KMS-11 (cell line): Measurements from ENCODE around the gene ZNF423.

Experiments used
- H2AFZ ChIP-seq: fragments of 200-600 bp; sonication (generic); 2 replicates; pipeline ENCODE4 v1.6.1; 2016; ENCODE audit warnings: antibody characterized with exemption, mixed run types, low read depth
- H3K27ac ChIP-seq: fragments of 200-600 bp; sonication (generic); 2 replicates; pipeline ENCODE4 v1.6.1; 2016; ENCODE audit warnings: mild to moderate bottlenecking, mixed run types
- H3K27me3 ChIP-seq: fragments of 200-600 bp; sonication (generic); 2 replicates; pipeline ENCODE4 v1.6.1; 2017; ENCODE audit warnings: mild to moderate bottlenecking, low read depth, mixed run types, moderate library complexity; ENCODE audit not compliant: insufficient read depth
- H3K36me3 ChIP-seq: fragments of 200-600 bp; sonication (generic); 2 replicates; pipeline ENCODE4 v1.6.1; 2017; ENCODE audit warnings: mild to moderate bottlenecking, mixed run types; ENCODE audit not compliant: insufficient read depth
- H3K4me1 ChIP-seq: fragments of 200-600 bp; sonication (generic); 2 replicates; pipeline ENCODE4 v1.6.1; 2016; ENCODE audit warnings: mild to moderate bottlenecking, low read depth, mixed run types; ENCODE audit not compliant: poor library complexity, severe bottlenecking
- H3K4me2 ChIP-seq: fragments of 200-600 bp; sonication (generic); 2 replicates; pipeline ENCODE4 v1.7.0; 2016; ENCODE audit warnings: mild to moderate bottlenecking, mixed run types
- H3K4me3 ChIP-seq: fragments of 200-600 bp; sonication (generic); IDR thresholded peaks from 2 replicates; pipeline ENCODE4 v1.6.1; 2017; ENCODE audit warnings: low read depth, low read length, mixed read lengths; ENCODE audit not compliant: insufficient read depth
- H3K79me2 ChIP-seq: fragments of 200-600 bp; sonication (generic); 2 replicates; pipeline ENCODE4 v1.6.1; 2016; ENCODE audit warnings: low read depth, mixed run types; ENCODE audit not compliant: insufficient read depth
- H3K9ac ChIP-seq: fragments of 200-600 bp; sonication (generic); 2 replicates; pipeline ENCODE4 v1.6.1; 2016; ENCODE audit warnings: mild to moderate bottlenecking, mixed run types
- H4K20me1 ChIP-seq: fragments of 200-600 bp; sonication (generic); 2 replicates; pipeline ENCODE4 v1.6.1; 2016; ENCODE audit warnings: mild to moderate bottlenecking, mixed run types; ENCODE audit not compliant: insufficient read depth
- CTCF ChIP-seq: fragments of 200-600 bp; sonication (generic); conservative IDR thresholded peaks from 2 replicates; pipeline ENCODE4 v1.6.1; 2017; ENCODE audit warnings: low read depth, mild to moderate bottlenecking, antibody characterized with exemption, low read length, moderate library complexity, mixed read lengths

The ZNF423 gene

GRCh38 chr16:49639739-49640431 is 216.0 kb downstream of the ZNF423 start:
- Histone ChIP-seq H3K36me3 (no peaks in the 10 kb centered on the region), H4K20me1 (no peaks in the 10 kb centered on the region), H3K27ac (no peak overlapping the region), H3K4me2 (no peak overlapping the region), H3K9ac (no peak overlapping the region), H3K79me2 (no peaks in the 10 kb centered on the region), H3K4me3 (no peak overlapping the region), H3K27me3 (no peaks in the 10 kb centered on the region), H3K4me1 (no peaks in the 10 kb centered on the region), H2AFZ (no peak overlapping the region)
- TF ChIP-seq CTCF, result no peak

- Histone ChIP-seq H3K27ac (no peak overlapping the region), H3K4me3 (no peak overlapping the region), H3K4me1 (no peaks in the 10 kb centered on the region), H3K36me3 (no peaks in the 10 kb centered on the region), H4K20me1 (no peaks in the 10 kb centered on the region), H3K79me2 (no peaks in the 10 kb centered on the region), H3K4me2 (no peak overlapping the region), H2AFZ (no peak overlapping the region), H3K9ac (no peak overlapping the region), H3K27me3 (no peaks in the 10 kb centered on the region)
- TF ChIP-seq CTCF, result no peak
These were observed 217.0 kb downstream of the ZNF423 start for GRCh38 chr16:49638673-49639610.

GRCh38 chr16:49637933-49638672 is 217.8 kb downstream of the ZNF423 start:
- TF ChIP-seq CTCF, result no peak
- Histone ChIP-seq H3K27me3 (no peaks in the 10 kb centered on the region), H3K36me3 (no peaks in the 10 kb centered on the region), H4K20me1 (no peaks in the 10 kb centered on the region), H3K79me2 (no peaks in the 10 kb centered on the region), H3K4me1 (no peaks in the 10 kb centered on the region), H3K4me2 (no peak overlapping the region), H3K4me3 (no peak overlapping the region), H2AFZ (no peak overlapping the region), H3K9ac (no peak overlapping the region), H3K27ac (no peak overlapping the region)

GRCh38 chr16:49637511-49637910 is 218.4 kb downstream of the ZNF423 start:
- Histone ChIP-seq H3K4me2 (no peak overlapping the region), H3K9ac (no peak overlapping the region), H4K20me1 (no peaks in the 10 kb centered on the region), H3K4me1 (no peaks in the 10 kb centered on the region), H3K4me3 (no peak overlapping the region), H3K27ac (no peak overlapping the region), H3K36me3 (no peaks in the 10 kb centered on the region), H3K79me2 (no peaks in the 10 kb centered on the region), H3K27me3 (no peaks in the 10 kb centered on the region), H2AFZ (no peak overlapping the region)
- no peak for TF ChIP-seq CTCF
